ENCODE data around the gene PNMA6F.

PNMA6F gene

DNA sequence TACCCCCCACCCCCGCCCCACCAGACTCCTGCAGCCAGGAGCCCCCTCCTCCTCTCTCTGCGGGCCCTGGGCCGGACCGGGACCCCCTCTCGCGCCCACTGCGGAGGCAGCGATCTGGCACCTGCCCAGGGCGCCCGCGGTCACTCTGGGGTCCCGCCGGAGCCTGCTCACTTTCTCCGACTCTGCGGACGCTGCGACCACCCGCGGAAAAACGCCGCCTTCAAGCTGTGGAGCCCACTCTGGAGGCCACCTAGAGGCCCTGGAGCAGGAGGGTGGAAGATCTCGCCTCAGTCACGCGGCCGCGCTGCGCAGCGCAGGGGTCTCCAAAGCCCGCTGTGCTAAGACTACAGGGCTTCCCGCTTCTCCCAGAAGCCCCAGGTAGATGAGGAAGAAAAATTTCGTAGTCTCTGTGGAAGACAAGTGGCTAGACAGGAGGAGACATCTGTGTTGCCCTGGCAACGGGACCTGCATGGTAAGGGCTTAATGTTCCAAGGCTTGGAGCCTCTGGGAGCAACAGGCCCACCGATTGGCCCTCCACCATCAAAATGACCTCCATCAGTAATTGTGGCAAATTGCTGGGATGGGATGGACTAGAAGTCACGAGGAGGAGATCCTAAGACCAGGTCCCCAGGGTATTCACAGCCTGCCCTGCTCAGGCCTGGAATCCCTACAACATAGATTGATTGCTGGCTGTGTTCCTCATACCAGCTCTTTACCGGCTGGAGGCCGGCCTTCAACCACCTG lies at the start of gene PNMA6F:
PNMA6F (minus strand) TSS at position 387 of the 744 bp plus-strand sequence. CDS start 1,093 bp downstream, outside the sequence.
- DNase-seq: no peak

DNA sequence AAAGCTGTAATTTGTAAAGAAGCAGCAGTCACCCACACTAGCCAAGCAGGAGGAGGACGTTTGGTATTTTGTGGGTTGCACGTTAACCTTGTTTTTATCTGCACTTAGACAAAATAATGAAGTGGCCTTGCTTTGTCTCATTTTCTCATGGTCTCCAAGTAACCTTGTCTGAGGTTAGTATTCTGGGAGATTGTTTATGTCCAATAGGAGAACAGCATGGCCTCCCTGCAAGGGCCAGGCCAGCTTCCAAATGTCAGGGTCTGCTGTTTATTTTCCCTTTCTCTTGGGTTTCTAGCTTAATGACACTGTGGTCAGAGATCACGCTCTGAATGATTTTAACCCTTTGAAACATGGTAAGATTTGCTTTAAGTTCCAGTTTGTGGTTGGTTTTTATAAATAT lies 49.7 kb upstream of the PNMA6F start:
- DNase-seq: no peak

DNA sequence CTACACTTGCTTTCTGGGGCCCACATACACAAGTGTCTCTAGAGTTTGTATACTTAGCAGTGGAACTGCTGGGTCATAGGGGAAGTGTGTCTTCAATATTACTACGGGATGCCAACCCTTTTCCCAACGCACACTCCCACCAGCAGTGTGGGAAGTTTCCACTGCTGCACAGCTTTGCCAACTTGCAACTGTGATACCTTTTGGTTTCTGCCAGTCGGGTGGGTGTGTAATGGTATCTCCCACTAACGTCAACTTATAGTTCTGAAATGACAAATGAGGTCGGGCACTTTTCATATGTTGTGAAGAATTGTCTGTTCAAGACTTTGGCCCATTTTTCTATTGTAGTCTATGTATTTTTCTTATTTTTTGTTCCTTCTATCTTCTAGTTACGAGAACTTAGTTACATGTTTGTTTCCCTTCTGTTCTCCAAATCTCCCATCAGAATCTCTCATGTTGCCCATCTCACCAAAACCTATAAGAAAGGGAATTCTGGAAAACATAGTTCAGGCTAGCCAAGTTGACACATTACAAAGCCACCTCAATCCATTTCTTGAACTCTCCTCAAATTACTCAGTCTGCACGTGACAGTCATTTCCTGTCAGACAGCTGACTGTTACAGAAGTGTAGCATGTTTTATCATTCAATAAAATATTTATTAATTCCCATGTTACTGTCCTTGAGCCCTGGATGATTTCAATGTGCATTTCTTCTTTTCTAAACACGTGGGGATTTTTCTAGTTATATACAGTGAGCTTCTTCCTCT lies 48.9 kb upstream of the PNMA6F start:
- no peak for DNase-seq

DNA sequence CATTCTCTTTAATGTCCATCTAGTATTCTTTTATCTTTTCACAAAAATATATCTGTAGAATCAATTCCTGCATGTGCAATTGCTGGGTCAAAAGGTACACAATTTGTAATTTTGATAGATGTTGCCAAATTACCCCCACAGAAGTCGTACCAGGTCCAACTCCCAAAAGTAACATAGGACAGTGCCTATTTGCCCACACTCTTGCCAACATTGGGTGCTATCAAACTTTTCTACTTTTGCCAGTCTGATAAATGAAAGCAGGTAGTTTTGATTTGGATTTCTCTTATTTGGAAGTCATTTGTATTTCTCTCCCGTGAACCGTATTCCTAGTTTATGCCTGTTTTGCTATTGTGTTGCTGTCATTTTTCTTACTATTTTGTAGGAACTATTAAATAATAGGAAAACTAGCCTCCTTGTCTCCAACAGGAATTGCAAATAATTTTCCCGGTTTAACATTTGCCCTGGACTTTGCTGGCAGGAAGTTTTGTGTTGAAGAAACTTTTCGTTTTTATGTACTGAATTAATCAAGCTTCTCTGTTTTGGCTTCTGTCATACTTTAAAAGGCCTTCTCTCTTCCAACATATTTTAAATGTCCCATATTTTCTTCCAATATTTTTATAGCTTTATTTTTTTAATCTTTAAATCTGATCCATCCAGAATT lies 45.4 kb upstream of the PNMA6F start:
- DNase-seq: no peak

DNA sequence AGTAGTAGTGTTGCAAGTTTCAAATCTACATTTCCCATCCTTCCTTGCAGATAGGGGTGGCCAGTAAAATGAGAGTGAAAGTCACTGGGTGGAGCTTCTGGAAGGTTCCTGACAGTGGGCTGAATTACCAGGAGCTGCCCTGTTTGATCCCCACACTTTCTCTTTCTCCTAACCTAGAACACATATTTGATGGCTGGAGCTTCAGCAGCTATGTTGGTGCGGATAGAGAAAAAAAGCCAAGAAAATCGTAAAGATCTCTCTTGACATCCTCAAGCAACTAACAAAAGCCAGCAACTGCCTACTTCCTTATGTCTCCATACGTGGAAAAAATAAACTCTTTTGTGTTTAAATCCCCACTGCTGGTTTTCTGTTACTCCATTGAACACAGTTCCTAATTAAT lies 44.6 kb upstream of the PNMA6F start:
- DNase-seq: no peak

DNA sequence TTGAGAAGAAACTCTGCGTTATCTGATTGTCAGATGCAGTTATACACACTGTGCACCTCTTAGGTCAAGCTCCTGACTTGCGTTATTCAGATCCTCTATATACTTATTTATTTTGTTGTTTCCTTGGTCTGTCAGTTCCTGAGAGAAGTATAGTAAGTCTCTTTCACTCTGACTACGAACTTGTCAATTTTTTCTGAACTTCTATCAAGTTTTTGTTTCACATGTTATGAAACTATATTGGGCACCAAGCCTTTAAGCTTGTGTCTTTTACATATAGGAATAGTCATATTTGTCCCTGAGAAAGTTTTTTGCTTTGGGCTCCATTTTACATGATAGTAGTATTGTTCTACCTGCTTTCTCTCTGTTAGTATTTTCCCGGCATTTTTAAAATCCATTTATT lies 44.1 kb upstream of the PNMA6F start:
- no peak for DNase-seq

DNA sequence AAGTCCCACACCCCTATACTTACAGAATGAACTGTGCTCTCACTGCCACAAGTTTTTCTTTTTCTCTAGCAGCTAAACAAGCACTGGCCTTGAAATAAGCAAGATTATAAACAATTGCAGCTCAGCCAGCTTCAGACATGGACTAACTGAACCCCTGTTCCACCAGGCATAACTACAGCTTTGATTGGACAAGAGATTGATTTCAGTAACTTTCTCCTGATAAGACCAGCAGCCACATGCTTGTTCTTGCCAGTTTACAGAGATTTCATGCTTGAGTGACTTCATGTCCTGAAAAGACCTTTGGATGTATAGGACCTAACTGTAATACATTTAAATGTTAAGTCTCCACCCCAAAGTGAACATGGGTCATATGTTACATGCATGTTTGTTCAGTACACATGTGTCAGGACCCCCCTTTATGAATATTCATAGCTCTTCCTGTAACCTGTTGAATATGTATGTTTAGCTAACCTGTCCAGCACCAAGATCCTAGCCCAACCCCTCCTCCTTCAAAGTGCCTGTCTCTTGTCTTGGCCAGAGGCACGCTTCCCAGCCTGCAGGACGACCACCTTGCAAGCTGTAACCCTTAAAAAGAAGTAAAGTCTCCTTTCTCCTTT lies 40.3 kb upstream of the PNMA6F start:
- DNase-seq: no peak

DNA sequence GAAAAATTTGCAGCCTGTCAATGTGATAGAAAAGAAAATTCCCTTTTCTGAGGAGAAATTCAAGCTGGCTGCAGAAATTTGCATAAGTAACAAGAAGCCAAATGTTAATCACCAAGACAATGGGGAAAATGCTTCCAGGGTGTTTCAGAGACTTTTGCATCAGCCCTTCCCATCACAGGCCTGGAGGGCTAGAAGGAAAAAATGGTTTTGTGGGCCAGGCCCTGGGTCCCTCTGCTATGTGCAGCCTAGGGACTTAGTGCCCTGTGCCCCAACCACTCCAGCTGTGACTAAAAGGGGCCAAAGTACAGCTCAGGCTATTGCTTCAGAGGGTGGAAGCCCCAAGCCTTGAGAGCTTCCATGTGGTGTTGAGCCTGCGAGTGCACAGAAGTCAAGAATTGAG lies 36.3 kb upstream of the PNMA6F start:
- no peak for DNase-seq

DNA sequence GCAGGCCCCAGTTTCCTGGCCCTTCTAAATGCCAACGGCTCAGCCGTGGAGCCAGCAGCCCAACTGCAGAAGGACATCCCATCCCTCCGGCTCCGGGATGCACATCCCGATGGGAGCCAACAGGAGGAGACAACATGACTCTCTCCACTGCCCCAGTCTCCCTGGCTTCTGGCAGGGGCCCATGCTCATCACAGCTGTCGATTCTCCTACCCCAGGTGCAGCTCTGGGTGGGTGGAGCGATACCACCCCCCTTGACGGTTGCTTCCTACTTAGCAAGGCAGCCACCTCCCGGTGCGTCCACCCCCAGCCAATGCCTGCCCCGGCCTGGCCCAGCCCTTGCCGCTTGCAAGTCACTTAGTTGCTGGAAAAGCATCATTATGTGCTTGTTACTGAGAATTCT lies 31.8 kb upstream of the PNMA6F start:
- no peak for DNase-seq

DNA sequence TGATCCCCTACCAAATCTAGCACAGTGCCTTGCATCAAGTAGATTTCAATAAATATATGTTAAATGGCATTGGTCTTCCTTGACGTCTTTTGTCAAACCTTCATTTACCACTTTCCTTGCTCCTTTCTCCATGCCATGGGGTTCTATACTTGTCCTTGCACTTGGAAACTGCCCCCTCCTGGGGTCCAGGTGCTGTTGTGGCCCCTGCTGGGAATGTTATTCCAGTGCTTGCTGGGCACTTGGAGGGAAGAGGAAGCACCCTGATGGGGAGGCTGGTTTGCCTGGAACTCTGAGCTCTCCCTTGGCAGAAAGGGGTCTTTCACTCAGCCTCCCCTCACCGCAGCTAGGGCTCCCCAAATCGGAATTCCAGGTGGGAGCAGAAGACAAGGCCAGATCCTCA lies 31.3 kb upstream of the PNMA6F start:
- no peak for DNase-seq

DNA sequence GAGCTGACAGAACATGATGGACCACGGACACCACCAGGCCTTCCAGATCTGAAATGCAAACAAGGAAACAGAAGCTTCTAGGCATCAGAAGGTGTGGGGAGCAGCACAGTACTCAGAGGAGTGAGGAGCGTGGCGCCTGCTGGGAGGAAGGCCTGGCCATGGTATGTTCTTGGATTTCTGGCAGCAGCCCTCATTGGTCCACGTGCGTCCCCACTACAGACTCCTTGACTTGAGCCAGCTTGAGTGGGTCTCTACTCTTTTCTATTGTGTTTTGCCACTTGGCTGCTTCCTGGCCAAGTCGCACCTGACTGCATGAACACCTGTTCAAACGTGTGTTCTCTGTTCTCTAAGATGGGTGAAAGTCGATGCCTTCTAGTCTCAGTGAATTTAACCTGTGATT lies 30.4 kb upstream of the PNMA6F start:
- DNase-seq: no peak

DNA sequence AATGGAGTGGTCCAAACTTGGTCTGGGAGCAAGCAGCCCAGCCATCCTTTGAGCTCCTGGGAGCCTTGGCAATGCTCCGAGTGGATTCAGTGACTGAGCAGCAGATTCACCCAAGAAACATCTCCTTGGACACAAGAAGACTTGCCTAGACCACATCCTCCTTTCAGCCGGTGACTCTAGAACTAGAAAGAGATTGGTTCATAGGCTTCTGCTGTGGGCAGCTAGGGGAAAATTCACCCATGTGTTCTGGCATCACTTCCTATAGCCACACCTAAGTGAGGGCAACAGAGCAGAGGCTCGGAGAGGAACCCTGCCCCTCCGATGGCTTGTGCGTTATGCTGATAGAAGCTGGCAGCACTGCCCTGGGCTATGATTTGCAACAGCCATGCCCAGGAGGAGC lies 28.4 kb upstream of the PNMA6F start:
- DNase-seq: no peak

DNA sequence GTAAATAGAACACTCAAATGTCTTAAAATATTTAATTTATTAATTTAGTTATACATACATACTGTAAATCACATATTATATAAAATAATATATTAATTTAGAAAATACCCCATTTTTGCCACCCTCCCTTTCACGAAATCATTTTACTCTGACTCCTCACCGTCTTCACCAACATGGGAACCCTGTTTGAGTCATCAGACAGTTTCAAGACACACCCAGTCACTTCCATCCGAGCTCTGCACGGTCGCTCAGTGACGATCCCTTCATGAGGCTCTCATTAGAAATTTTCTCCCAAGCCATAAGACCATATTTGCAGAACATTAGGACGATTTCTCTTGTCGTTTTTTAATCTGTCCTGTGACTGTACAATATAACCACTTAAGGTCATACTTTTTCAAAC lies 26.9 kb upstream of the PNMA6F start:
- no peak for DNase-seq

DNA sequence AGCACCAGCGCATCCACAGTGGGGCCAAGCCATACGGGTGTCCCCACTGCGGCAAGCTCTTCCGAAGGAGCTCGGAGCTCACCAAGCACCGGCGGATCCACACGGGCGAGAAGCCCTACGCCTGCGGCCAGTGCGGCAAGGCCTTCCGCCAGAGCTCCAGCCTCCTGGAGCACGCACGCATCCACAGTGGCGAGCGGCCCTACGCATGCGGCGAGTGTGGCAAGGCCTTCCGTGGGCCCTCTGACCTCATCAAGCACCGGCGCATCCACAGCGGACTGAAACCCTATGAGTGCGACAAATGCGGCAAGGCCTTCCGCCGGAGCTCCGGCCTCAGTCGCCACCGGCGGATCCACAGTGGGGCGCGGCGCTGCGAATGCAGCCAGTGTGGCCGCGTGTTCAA lies 26.0 kb upstream of the PNMA6F start:
- DNase-seq: no peak

DNA sequence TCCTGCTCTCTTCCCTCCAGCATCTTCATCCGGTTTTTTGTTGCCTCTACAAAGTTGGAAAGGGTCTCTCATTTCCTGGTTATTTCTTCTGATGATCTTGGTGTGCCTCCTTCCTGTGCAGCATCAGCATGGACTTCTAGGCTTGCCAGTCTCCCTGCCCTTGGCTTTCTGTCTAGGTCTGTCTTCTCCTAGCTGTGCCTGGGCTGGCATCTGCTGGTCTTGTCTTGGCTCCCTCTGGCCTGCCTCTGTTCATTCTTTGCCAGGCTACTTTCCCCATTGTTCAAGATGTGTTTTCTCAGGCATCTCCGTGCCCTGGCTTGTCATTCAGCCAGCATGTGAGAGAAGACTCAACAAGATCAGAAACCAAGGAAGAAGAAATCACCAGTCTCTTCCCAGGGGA lies 22.1 kb upstream of the PNMA6F start:
- DNase-seq: no peak

DNA sequence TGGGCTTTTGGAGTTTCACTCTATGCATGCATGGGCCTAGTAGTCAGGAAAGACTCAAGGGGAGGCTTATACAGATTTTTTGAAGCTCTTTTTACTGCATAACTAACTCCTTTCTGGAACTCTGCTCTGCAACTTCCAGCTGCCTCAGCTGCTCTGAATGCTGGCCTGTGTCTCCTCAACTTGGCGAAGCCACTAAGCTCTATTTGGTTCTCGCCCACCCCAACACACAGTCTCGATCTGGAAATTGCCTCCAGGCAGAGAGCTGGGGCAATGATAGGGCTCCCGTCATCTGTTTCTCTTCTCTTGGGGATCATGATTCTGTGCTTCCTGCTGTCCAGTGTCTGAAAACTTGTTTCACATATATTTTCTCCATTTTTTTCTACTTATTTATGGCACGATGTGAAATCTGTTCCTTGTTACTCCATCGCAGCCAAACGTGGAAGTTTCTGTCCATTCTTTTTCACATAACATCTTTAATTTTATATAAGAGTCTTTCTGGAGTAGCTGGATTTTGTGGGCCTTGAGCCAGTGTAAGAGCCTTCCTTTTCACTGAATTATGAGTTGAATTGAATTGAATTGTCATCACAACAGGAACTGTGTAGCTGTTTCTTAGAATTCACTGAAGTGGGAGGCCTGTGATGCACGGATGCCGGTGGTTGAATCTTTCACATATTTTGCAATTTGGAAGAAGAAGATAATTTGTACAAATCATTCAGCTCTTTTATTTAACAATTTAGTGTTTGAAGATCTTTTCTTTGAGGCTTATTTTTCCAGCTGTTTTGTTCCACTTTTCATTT lies 21.4 kb upstream of the PNMA6F start:
- no peak for DNase-seq

DNA sequence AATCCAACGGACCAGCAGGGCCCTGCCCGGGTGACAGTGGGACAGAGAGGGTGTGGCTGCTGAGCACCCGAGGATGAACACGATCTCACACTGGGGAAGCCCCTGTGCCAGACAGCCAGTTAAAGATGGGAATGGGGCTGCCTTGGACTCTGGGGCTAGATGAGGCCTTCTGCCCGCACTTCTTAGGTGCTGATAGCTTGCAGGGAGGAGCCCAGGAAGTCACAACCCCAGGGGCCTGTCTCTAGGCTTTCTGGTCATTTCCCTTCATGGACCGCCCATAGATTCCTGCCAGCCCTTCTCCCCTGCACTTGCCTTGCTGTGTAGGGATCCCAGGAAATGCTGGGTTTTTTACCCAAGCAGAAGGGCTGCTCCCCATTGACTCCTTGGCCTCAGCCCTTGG lies 18.5 kb upstream of the PNMA6F start:
- DNase-seq: no peak

DNA sequence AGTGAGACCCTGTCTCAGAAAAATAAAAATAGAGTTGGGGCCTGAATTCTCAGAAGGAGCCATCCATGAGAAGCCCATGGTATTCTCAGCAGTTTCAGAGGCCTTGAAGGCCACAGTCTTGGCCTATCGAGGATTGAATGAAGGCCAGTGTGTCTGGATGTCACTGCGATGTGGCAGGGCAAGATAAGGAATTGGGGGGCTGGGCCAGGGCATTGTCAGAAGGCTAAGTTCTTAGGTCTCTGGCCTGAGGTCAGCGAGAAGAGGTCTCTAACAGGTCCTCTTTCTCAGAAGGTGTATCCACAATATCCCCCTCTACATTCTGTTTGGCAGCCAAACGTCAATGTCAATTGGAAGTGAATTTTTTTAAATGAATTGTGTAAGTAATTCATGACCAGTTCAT lies 18.1 kb upstream of the PNMA6F start:
- DNase-seq: no peak

DNA sequence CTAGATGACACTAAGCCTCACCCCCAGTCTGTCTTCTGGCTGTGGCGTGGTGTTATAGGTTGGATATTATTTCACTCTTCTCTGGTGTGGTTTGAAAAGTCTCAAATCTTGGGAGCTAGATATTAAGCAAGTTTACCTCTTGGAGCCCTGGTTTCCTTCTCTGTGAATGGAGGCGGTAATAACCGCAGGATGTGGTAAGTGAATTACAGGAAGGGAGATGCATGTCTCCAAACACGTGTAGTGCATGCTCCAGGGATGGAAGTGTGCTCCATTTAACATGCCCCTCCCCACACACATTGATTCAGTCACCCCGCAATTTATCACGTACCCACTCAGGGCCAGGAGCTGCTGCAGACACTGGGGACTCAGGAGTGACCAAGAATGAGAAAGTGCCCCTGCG lies 17.3 kb upstream of the PNMA6F start:
- no peak for DNase-seq

DNA sequence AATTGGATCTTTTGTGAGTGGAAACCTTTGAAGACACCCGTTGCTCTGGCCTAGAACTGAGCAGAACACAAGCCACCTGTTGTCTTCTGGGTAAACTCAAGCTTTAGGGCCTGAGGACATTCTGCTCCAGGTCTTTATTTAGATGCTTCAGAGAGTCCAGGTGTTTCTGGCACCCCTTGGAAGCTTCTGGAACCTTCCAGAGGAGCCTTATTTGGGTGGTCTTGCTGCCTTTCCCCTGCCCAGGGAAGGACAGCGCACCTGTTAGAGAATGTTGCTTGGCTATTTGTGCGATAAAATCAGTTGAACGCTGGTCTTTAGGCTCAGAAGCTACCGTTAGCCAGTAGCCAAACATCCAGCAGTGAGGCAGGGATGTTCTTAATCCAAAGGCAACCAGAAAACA lies 15.4 kb upstream of the PNMA6F start:
- DNase-seq: no peak

DNA sequence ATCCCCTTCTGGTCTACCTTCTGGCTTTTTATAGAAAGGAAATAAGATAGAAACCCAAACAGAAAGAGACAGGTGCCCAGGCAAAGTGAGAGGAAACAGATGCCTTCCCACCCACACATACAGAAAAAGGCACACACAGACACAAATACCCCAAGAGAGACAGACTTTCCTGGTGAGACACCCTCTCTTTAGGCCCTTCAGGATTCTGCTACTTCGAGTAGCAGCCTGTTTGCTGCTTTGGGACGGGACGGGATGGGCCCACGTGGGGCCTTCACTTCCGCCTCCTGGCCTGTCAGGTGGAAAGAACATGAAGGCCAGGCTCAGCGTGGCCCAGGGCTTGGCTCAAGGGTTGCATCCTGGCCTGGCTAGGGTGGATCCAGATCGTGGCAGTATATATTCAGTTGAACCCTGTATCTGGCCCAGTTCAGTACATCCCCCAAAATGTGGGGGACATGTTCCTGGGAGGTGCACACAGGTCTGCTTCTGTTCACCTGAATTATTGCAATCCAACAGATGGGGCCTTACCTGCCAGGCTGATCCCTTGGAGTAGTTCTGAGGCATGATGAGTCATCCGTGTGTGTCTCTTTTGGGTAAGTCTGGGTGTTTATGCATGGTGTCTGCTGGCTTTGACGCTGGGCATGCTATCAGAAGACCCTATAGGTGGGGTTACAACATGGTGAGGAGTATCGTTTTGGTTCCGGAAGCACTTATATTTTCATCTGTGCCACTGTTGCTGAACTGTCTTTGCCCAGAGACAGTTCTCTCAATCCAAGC lies 14.7 kb upstream of the PNMA6F start:
- no peak for DNase-seq

Measured in NCI-H1436 treated with DMSO at 0.1 percent for 48 hours (cell line).